GM21576 (cell line): ENCODE measurements around the gene FILIP1L.

Experiments used
- ATAC-seq: cut with Tn5 transposase; IDR thresholded peaks from one replicate; pipeline ENCODE4 v1.9.1; 2021; ENCODE audit warnings: mild to moderate bottlenecking, moderate library complexity; ENCODE audit not compliant: unreplicated experiment

Gene FILIP1L

GRCh38 chr3:100019719-100020118, 94.6 kb downstream of the FILIP1L start:
- ATAC-seq: no peak

DNA sequence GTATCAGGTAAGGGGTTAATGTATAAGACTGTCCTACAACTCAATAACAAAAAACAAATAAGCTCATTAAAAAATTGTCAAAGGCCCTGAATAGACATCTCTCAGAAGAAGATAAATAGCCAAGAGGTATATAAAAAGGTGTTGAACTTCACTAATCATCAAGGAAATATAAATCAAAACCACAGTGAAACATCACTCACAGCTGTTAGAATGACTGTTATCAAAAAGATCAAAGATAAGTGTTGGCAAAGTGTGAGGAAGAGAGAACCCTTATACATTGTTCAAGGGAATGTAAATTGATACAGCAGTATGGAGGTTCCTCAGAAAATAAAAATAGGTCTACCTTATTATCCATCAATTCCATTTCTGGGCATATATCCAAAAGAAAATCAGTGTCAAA, 95.5 kb downstream of the FILIP1L start:
- ATAC-seq: no peak

DNA sequence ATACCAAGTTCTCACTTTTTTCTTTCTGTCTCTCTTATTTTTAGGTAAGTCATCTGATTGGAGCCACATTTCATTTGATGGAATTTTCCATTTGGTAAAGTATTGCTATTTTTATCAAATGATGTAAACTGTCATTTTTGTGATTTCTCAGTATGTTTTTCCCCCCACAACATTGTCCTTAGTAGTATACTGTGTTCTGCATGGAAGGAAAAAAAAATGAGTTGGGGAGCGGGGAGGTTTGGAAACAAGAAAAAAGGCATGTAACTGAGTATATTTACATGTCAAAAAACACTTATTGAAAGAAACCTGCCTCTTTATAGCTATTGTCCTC, 104.2 kb downstream of the FILIP1L start:
- ATAC-seq: no peak

DNA sequence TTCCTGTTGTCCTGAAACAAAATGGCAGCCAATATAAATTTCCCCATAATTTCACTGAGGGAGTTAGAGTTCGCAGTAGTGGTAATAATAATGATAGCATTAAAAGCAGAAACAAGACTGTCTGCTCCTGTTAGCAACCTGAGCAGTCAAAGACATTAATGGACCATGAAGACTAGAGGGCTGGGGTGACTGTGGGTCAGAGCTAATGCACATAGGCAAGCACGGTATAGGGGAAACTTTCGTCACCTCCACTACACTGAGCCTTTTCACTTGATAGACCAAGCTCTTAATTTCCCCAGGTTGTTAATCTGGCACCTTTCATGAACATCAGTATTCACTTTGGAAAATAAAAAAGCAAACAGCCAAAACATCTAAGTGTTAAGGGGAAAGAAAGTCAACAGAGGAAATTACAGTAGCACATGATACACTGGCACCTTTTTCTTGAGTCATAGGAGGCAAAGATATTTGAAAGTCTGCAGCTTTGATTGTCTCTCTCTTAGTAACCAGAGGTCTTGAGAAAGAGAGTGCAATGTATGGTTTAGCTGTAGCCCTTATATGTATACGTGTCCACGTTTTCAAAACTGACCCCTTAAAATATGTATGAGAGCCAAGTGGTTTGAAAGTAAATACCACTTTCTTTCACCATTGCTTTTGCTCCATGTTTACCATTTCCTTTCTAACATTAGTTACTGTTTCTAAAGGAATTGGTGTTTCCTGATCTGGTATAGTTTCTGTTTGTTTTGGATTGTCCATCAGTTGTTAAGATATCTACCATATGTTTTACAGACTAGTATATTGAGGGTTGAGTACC, 104.8 kb downstream of the FILIP1L start:
- no peak for ATAC-seq

GRCh38 chr3:100008081-100008698, 106.1 kb downstream of the FILIP1L start:
- no peak for ATAC-seq

DNA sequence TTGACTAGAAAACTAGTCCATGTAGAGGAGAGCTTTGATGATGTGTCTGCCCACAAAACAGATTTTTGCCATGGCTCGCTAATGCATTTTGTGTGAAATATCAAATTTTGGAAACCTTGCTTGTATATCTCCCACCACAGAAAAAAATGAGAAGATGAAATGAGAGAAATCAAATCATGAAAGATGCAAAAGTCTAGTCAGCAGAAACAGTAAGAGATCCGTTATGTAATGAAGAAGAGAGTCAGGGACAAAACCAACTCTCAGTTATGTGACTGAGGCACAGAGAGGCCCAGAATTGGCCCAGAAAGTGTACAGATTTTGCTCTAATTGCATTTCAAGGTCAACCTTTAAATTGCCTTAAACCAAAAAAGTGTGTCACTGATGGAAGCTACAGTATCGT, 107.0 kb downstream of the FILIP1L start:
- ATAC-seq: no peak

- ATAC-seq: no peak
These were observed 107.6 kb downstream of the FILIP1L start for GRCh38 chr3:100006570-100007271.

DNA sequence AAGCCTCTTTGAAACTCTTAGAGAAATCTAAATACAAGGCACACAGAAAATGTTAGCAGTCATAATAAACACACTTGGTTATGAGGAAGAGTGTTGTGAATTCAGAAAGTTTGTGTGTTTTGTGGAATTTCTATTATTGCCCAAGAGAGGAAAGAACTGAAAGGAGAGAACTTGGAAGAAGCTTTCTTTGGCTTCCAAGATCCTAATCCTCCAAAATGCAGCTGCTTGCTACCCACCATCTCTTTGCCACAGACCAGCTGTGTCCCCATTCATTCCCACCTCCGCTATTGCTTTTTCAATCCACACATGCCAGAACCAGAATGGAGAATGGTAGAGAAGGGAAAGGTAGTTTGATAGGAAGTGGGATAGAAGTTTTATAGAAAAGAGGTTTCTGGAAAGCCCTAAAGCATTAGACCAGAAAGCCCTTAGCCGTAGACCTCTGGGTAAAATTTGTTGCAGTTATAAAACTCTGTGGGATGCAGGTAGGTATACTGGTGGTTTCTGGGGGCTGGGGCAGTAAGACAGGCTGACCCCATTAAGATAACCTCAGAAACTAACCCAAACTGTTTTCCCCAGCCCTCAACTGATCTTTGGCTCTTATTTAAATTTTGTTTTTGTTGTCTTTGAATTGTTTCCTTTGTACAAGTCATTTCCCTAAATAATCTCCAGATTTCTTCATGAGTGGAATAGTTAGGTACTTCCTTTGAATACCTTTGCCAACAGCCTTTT, 108.5 kb downstream of the FILIP1L start:
- no peak for ATAC-seq

DNA sequence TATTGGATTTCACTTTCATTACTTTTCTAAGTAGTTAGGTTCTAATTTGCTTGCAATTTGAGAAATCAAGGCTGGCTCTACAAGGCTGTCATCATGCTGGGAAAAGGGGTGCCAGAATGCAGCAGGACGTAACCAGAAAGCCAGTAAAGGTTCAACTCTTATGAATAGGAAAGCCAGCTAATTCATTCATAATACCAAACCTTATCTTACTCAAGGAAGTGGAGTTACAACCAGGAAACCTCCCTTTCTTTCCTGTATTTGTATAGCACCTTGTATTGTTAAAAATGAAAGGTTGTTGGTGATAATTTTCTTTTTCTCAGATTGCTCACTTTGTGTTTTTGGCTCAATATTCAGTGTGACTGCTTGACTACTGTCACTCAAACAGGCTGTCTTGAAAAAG, 109.4 kb downstream of the FILIP1L start:
- ATAC-seq: no peak

DNA sequence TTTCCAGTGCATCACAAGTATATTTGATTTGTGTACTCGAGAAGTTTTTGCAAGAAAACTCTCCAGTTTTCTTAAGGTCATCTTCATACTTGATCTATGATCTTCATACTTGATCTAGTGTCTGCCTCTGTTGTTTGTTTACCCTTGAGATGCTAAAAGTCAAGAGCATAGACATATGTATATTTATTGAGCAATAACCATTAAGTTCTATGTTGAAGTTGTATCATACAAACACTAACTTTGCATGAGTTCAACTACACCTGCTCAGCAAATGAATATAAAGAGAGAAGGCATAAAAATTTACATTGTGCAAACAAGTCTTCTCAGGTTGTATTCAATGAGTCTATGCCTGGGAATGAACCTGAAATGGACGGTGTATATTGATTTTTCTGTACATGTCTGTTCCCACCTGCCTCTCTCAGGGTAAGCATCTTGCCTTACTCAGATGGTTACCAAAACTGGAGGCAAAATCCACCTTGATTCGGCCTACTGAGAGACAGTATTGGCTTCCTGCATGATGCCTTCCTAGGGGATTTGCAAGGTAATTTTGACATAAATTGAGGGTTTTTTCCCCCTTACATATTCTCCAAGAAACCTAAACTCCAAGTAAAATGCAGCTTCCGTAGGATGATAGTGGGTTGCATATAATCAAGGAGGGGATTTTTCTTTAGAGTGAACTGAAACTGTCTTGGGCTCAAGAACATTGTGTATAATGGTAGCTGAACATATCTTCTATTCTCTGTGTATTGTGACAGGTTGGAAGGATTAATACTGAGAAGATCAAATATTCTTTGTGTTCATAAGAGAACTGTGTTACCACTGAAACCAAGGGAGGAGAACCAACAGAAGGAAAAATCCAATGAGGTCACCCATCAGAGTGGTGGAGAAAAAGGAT, 110.4 kb downstream of the FILIP1L start:
- no peak for ATAC-seq

DNA sequence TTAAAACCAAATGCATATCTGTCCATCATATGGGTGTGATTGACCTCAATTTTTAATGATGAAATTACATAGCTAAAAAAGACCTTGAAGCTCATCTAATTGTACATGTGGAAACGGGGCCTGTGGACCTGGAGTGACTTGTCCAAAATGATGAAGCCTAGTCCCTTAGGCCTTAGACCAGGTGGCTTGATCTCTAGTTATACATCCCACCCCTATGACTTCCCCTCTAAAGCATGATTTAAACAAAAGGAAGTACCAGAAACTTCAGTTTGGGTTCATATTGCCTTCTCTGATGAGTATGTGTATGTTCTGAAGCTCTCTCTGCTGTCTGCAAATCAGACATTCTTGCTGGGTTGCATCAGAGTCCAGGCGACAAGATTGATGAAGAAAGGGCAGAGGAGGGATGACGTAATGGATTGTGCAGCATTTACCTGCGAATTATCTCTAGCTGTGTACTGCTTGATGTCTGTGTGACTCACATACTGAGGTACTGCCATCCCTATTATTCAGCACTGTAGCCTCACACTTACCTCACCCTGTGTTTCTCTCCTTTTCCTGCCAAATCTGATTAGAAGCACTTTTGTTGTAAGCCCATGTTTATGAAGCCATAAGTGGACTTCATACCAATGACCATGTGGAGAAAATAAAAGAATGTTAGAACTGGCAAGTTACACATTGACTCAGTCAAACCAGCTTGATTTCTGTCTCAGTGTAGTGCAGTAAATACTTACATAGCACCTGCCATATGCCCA, 111.5 kb downstream of the FILIP1L start:
- ATAC-seq: no peak

GRCh38 chr3:100001526-100002270, 112.6 kb downstream of the FILIP1L start:
- no peak for ATAC-seq

GRCh38 chr3:100001083-100001482, 113.2 kb downstream of the FILIP1L start:
- no peak for ATAC-seq

- no peak for ATAC-seq
These were observed 114.8 kb downstream of the FILIP1L start for GRCh38 chr3:99999536-99999935.

DNA sequence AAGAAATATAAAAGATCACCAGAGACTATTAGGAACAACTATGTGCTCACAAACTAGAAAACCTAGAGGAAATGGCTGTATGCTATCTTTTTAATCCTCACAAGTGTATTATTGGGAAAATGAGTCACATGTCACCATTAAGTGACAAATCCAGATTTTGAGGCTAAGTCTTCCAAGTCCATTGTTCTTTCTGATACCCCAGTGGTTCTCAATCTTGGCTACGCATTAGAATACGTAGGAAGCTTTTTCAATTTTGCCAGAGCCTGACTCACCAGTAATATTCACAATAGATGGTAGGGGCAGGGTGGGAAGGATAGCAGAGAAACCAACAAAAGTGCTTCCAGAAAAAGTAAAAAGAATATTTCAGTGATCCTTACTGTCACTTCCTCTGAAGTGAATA, 117.0 kb downstream of the FILIP1L start:
- no peak for ATAC-seq

DNA sequence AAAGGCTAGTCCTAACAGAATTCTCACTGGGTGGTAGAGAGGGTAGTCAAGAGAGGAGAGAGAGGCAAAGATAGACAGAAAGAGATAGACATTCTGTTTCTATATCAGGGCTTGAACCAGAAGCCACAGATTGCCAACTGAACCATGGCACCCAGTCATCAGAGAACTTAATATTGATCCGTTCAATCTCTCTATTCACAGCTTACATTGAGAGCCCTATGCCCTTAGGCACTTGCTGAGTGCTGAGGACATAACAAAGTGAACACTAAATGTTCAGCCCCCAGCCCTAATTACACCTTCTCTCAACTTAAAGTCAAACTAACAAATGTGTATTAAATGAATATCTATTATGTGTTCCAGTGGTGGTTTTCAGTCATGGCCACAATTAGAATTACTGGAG, 124.1 kb downstream of the FILIP1L start:
- ATAC-seq: no peak

DNA sequence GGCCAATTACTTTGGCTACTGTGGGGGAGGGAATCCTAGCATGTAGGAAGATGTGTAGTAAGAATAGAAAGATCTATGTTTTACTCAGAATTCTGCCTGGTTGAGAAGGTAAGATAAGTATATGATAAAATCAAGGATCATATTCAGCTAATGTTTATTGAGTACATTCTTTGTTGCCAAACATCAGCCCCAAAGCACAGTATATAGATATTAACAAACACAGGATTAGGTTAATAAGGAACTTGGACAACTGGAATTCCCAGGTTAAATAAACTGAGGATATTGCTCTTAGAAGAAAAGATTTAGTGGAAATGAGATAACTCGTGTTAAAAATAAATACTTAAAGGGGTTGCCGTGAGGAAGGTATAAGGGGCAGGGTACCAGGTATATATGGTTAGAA, 129.6 kb downstream of the FILIP1L start:
- ATAC-seq: no peak

GRCh38 chr3:99984139-99984538, 130.2 kb downstream of the FILIP1L start:
- ATAC-seq: no peak

- no peak for ATAC-seq
These were observed 131.7 kb downstream of the FILIP1L start for GRCh38 chr3:99982650-99983049.
